ENCODE measurements around the gene SCLY. TPM values are rescaled to one million over a fixed set of nuclear protein-coding genes. Genes with fewer than 3 reads are reported as not detected.
"Not testable (repeated sequence)": the region's sequence is repeated elsewhere in the genome, so short reads cannot be mapped to it uniquely, and the experiment has no call there.

The SCLY gene
- polyA plus RNA-seq, 3 donors = 23.0 to 33.3 (median 25.5) TPM

DNA sequence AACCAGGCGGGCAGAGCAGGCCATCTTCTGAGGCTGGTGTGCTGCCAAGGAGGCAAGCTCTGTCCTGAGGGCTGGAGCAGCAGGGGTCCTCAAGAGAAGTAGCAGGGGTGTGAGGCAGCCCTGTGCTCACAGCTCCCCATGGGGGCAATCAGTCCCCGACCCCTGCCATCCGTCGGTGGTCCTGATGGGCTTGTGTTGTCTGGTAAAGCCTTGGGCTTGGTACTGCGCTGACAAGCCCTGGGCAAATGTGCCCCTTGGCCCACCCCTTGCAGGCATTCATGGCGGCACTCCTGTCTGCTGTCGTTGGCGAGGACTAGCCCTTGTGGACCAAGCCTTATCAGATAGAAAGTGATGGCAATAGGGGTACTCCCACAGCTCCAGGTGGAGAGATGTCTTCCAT, 22.6 kb upstream of the SCLY start:
- no peak for DNase-seq

- no peak for DNase-seq
Measured at GRCh38 chr2:238039151-238039550, 21.6 kb upstream of the SCLY start.

- no peak for DNase-seq
Measured at GRCh38 chr2:238039985-238040384, 20.8 kb upstream of the SCLY start.

- DNase-seq = no peak
Measured at GRCh38 chr2:238040918-238041317, 19.9 kb upstream of the SCLY start.

DNA sequence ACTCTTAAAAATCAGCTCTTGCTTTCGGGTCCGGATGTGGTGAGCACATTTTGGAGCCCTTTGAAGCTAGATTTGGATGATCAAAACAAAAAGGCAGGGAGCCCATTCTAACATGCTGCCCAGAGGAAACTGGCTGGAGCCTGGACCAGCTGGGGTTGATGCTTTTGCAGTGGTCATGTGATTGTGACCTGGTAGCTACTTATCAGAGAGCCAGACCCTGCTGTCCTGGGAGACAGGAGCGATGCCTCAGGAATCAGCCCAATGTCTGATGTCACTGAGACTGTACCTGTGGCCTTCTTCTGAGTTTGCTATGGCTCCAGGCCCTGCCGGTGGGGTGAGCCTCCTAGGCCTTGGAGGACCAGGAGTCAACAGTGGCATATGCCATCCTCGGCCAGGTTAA, 18.7 kb upstream of the SCLY start:
- no peak for DNase-seq

DNA sequence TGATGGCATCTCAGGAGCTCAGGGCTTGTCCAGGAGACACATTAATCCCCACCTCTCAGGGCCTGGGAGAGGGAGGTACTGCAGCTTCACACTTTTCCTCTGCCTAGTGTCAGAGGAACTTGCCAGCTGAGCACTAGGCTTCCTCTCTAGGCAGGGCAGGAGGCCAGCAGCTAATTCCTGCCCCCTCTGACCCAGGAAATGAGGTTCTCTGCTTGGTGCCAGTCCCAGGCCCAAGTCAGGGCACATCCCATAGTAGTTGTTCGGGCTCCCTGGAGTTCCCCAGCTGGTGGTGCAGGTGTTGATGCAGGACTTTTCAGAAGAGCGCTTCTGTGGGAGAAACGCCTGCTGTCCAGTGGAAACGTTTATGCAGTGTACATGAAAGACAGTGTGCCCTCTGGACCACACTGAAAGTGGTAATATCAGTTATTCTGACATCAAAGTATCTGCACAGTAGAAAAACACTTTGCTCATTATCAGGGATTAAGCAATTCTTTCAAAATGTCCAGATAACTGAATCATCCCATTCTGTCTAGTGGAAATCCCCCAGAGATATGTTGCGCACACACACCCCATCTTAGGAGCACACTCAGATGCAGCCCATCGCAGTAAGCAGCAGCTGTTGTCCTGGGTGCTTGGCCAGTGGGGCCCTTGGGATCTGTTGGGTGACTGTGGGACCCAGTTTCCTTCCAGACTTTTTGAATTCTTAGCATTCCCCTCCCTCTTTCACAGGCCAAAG, 17.8 kb upstream of the SCLY start:
- no peak for DNase-seq

- DNase-seq = no peak
Measured at GRCh38 chr2:238043851-238044250, 16.9 kb upstream of the SCLY start.

GRCh38 chr2:238045575-238045974, 15.2 kb upstream of the SCLY start:
- DNase-seq = no peak

DNA sequence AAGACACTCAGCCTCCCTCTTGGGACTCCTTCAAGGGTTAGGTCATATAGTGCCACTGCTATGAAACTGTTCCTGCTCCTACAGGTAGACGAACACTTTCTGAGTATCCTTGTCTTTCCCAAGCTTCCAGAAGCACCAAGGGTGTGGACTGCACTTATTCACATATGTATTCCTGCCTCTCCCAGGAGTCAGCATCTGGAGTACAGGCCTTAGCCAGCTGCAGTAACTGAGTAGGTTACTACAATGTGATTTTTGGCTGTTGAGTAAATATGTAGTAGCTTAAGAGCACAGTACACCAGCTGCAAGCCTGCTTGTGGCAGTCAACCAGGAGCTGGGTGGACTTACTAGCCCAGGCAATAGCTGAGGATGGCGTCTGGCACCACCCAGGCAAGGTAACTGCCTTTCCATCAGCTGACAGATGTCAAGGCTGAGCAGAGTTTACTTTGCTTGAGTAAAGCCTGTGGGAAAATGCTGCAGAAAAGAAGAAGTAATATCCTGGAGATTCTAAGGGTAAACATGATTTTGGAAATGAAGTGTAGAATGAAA, 14.0 kb upstream of the SCLY start:
- DNase-seq = no peak

DNA sequence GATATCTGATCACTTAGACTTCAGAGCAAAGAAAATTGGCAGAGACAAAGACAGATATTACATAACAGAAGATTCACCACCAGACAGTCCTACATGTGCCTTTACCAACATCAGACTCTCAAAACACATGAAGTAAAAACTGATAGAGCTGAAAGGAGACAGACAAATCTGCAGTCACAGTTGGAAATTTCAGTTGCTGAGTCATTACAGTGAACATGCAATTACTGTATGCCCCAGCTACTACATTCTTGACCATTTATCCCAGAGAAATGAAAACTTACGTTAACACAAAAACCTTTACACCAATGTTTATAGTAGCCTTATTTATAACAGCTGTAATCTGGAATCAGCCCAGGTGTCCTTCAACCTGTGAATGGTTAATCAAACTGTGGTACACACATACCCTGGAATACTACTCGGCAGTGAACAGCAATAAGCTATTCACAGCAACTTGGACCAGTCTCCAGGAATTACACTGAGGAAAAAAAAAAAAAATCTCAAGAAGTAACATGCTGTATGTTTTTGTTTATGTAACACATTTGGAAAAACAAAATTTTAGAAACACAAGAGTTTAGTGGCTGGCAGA, 7.5 kb upstream of the SCLY start:
- no peak for DNase-seq

GRCh38 chr2:238055841-238056240, 5.0 kb upstream of the SCLY start:
- no peak for DNase-seq

GRCh38 chr2:238057696-238058575, 2.9 kb upstream of the SCLY start:
- DNase-seq = not testable (repeated sequence)

DNA sequence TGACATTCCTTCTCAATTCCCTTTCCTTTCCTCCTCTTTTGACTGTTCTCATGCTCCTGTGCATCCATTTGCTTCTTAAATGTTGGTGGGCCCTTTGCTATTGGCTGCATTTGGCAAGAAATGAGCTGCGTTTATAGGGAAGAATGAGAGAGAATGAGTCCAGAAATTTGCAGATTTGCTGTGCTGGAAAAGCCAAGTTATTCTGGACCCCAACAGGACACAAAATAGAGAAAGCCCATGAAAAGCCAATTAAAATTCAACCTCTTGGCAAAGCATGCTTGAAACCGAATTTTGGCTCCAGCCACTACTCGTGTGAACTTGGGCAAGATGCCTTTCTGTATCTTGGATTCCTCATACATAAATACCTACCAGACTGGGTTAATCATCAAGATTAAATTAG, 1.3 kb upstream of the SCLY start:
- no peak for DNase-seq

- DNase-seq = no peak
Measured at GRCh38 chr2:238060096-238060541, 682 bp upstream of the SCLY start.

GRCh38 chr2:238061315-238062202, 758 bp downstream of the SCLY start:
- no peak for DNase-seq

- no peak for DNase-seq
Measured at GRCh38 chr2:238063414-238064189, 2.8 kb downstream of the SCLY start.

DNA sequence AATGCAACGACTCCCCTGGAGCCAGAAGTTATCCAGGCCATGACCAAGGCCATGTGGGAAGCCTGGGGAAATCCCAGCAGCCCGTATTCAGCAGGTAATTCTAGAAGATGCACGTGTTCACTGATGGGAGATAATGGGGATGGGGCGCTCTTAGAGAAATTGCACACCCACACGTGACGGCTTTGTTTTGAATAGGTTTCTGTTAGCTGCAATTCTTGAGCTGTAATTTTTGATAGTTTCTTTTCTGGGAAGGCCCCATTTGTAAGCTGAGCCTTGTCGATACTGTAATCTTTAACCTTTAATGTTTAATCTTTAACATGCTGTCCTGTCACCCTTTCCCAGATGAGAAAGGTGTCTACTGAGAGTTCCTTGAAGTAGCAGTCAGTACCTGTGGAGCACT, 3.6 kb downstream of the SCLY start:
- no peak for DNase-seq

DNA sequence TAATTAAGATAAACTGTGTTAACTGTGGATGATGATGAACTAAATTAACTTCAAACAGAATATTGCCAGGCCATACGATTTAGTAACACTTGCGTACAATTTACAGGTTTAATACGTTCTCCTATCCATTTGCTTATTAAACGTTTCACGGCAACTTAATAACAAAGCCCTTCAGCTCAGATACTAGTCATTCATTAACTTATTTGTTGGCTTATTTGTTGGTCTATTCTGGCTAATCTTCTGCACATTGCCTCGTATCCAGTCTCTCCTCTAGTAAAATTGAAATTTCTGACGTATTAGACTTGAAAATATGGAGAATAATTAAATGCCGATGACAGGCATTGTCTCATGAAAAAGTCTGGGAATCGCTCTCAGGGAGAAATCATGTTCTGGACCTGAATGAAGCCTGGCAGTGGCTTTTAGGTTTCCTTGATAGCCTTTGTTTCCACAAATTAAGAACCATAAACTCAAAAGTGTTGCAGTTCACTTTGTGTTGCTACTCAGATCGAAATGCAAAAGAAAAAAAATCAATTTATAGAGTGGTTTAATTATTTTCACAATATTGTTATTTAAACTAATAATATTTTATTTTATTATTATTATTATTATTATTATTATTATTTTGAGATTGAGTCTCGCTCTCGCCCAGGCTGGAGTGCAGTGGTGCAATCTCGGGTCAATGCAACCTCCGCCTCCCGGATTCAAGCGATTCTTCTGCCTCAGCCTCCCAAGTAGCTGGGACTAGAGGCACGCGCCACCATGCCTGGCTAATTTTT, 4.5 kb downstream of the SCLY start:
- DNase-seq = no peak

DNA sequence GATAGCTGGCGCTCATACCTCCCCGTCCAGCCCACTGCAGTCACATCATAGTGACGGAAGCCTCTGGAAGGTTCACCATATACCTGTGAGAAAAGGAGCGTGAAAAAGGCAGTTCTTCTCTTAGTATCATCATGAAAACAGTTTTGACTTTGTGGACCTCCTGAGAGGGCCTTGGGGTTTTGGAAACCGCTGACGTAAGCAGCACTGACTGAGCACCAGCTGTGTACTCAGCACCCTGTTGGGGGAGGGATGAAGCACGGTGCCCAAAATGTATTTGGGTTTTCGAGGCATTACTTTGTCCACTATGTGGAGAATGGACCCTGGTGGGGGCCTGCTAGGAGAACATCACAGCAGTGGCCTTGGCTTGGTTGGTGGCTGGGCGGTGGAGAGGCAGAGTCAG, 5.4 kb downstream of the SCLY start:
- DNase-seq = no peak

DNA sequence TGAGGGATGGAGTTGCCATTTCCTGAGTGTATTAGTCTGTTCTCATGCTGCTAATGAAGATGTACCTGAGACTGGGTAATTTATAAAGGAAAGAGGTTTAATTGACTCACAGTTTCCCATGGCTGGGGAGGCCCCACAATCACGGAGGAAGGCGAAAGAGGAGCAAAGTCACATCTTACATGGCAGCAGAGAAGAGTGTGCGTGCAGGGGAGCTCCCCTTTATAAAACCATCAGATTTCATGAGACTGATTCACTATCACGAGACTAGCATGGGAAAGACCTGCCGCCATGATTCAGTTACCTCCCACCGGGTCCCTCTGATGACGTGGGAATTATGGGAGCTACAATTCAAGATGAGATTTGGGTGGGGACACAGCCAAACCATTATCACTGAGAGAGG, 5.9 kb downstream of the SCLY start:
- not testable (repeated sequence) for DNase-seq
